Endometrial microvascular endothelial cells (primary cell): ENCODE data around the gene DPP6. TPM values are rescaled to one million over a fixed set of nuclear protein-coding genes. Genes with fewer than 3 reads are reported as not detected.

Experiments used
- in situ Hi-C: cut with HindIII; loops from 2 replicates; pipeline ENCODE4 v1.10.0; 2017; ENCODE audit warnings: low sequenced_read_pairs, low pct_unique_long_range_greater_than_20kb; ENCODE audit errors: inconsistent ontology term
- total RNA-seq: library from RNA; depleted of rRNA; stranded (reverse); fragments of >200 nt; gene quantifications from one replicate; pipeline ENCODE4 v1.2.3, GENCODE V29; 2015; ENCODE audit errors: inconsistent ontology term

The DPP6 gene
- total RNA-seq, 1 donor from 2014 or later, result not detected

- in situ Hi-C loops, result no loop called here
Measured at GRCh38 chr7:154372011-154372601, 319.9 kb downstream of the DPP6 start.

- in situ Hi-C loops, result no loop called here
Measured at GRCh38 chr7:154373956-154374355, 321.8 kb downstream of the DPP6 start.

- in situ Hi-C loops, result no loop called here
Measured at GRCh38 chr7:154375956-154376355, 323.8 kb downstream of the DPP6 start.

- in situ Hi-C loops, result no loop called here
Measured at GRCh38 chr7:154380771-154381170, 328.6 kb downstream of the DPP6 start.

- in situ Hi-C loops, result no loop called here
Measured at GRCh38 chr7:154383045-154383444, 330.8 kb downstream of the DPP6 start.

GRCh38 chr7:154385214-154385613, 333.0 kb downstream of the DPP6 start:
- in situ Hi-C loops, result no loop called here

- in situ Hi-C loops, result no loop called here
Measured at GRCh38 chr7:154387252-154387651, 335.1 kb downstream of the DPP6 start.

GRCh38 chr7:154388412-154388811, 336.2 kb downstream of the DPP6 start:
- in situ Hi-C loops, result no loop called here

- in situ Hi-C loops, result no loop called here
Measured at GRCh38 chr7:154388999-154389398, 336.8 kb downstream of the DPP6 start.

- in situ Hi-C loops, result no loop called here
Measured at GRCh38 chr7:154390961-154391360, 338.8 kb downstream of the DPP6 start.

GRCh38 chr7:154394804-154395203, 342.6 kb downstream of the DPP6 start:
- in situ Hi-C loops, result no loop called here

- in situ Hi-C loops, result no loop called here
Measured at GRCh38 chr7:154406312-154406711, 354.1 kb downstream of the DPP6 start.

- in situ Hi-C loops, result no loop called here
Measured at GRCh38 chr7:154409703-154410311, 357.6 kb downstream of the DPP6 start.

- in situ Hi-C loops, result no loop called here
Measured at GRCh38 chr7:154412105-154412504, 359.9 kb downstream of the DPP6 start.

GRCh38 chr7:154415709-154416399, 363.7 kb downstream of the DPP6 start:
- in situ Hi-C loops, result no loop called here

- in situ Hi-C loops, result no loop called here
Measured at GRCh38 chr7:154416714-154417113, 364.5 kb downstream of the DPP6 start.

- in situ Hi-C loops, result no loop called here
Measured at GRCh38 chr7:154419344-154419743, 367.1 kb downstream of the DPP6 start.

GRCh38 chr7:154423231-154423630, 371.0 kb downstream of the DPP6 start:
- in situ Hi-C loops, result no loop called here

GRCh38 chr7:154424350-154424749, 372.2 kb downstream of the DPP6 start:
- in situ Hi-C loops, result no loop called here

- in situ Hi-C loops, result no loop called here
Measured at GRCh38 chr7:154425271-154425670, 373.1 kb downstream of the DPP6 start.
